HepG2 (cell line): ENCODE data around the gene RPA1. TPM values are rescaled to one million over a fixed set of nuclear protein-coding genes. Genes with fewer than 3 reads are reported as not detected.

ENCODE experiments used
- ARNT ChIP-seq: fragments of 450-650 bp; IDR thresholded peaks from 2 replicates; pipeline ENCODE4 v1.6.1; 2017
- CBFB ChIP-seq: sonication (generic); formaldehyde crosslinking; IDR thresholded peaks from 2 replicates; pipeline ENCODE4 v1.4.0; 2020; ENCODE audit warnings: missing genetic modification reagents
- PHF8 ChIP-seq: sonication (generic); formaldehyde crosslinking; IDR thresholded peaks from 2 replicates; pipeline ENCODE4 v1.5.0; 2020; ENCODE audit warnings: missing genetic modification reagents
- POLR2AphosphoS2 ChIP-seq: IDR thresholded peaks from 2 replicates; pipeline ENCODE4 v1.6.1; 2011; ENCODE audit warnings: low read depth, low read length, improper control_type of control experiment
- SMAD9 ChIP-seq: sonication (generic); formaldehyde crosslinking; IDR thresholded peaks from 2 replicates; pipeline ENCODE4 v1.5.1; 2020; ENCODE audit warnings: mild to moderate bottlenecking, missing genetic modification reagents
- SP5 ChIP-seq: IDR thresholded peaks from 2 replicates; pipeline ENCODE4 v1.6.1; 2016; ENCODE audit warnings: low read depth, borderline replicate concordance
- ZNF207 ChIP-seq: fragments of 450-650 bp; IDR thresholded peaks from 2 replicates; pipeline ENCODE4 v1.6.1; 2016; ENCODE audit warnings: antibody characterized with exemption, borderline replicate concordance
- ZNF75D ChIP-seq: sonication (generic); formaldehyde crosslinking; IDR thresholded peaks from 2 replicates; pipeline ENCODE4 v1.8.1; 2023; ENCODE audit warnings: missing genetic modification reagents, mild to moderate bottlenecking, borderline replicate concordance
- polyA plus RNA-seq, 8 experiments: library from polyadenylated mRNA; depleted of rRNA in 3 of 8; stranded (reverse) in 7 of 8; unstranded in 1 of 8; fragments of >200 nt; fragmentation: Illumina TruSeq in 4 of 8; extraction: Trizol in 4 of 8; gene quantifications; 2 replicates each; pipeline versions ENCODE4 v1.2.1 to v1.2.3, GENCODE V29; 2011 to 2016; ENCODE audit warnings: low read depth in 4 of 8, missing spikeins in 1 of 8, mixed read lengths in 1 of 8; ENCODE audit not compliant: insufficient read depth in 1 of 8
- total RNA-seq, 5 experiments: library from RNA; depleted of rRNA; stranded (reverse); fragments of >200 nt; fragmentation: Illumina TruSeq; extraction: Trizol; gene quantifications; 2 replicates each; pipeline ENCODE4 v1.2.3, GENCODE V29; 2016; ENCODE audit warnings: low read depth in 1 of 5
- TF ChIP-seq, protein P1 (sequence below): sonication (generic); formaldehyde crosslinking; conservative IDR thresholded peaks from 2 replicates; pipeline ENCODE4 v1.4.0; 2020; ENCODE audit warnings: missing genetic modification reagents
- TF ChIP-seq, protein P2 (sequence below): sonication (generic); formaldehyde crosslinking; IDR thresholded peaks from 2 replicates; pipeline ENCODE4 v1.9.0; 2021; ENCODE audit warnings: mild to moderate bottlenecking, missing genetic modification reagents
- TF ChIP-seq, protein P3 (sequence below): sonication (generic); formaldehyde crosslinking; IDR thresholded peaks from 2 replicates; pipeline ENCODE4 v1.4.0; 2020; ENCODE audit warnings: missing genetic modification reagents
- TF ChIP-seq, protein P4 (sequence below): sonication (generic); formaldehyde crosslinking; IDR thresholded peaks from 2 replicates; pipeline ENCODE4 v1.5.0; 2020; ENCODE audit warnings: mild to moderate bottlenecking, missing genetic modification reagents, borderline replicate concordance

RPA1 gene
- total and polyA plus RNA-seq, 2 of the 13 experiments (the other 11 are each of a cell fraction or from before 2014, with no cell fraction given): 13.9 to 37.6 TPM

DNA sequence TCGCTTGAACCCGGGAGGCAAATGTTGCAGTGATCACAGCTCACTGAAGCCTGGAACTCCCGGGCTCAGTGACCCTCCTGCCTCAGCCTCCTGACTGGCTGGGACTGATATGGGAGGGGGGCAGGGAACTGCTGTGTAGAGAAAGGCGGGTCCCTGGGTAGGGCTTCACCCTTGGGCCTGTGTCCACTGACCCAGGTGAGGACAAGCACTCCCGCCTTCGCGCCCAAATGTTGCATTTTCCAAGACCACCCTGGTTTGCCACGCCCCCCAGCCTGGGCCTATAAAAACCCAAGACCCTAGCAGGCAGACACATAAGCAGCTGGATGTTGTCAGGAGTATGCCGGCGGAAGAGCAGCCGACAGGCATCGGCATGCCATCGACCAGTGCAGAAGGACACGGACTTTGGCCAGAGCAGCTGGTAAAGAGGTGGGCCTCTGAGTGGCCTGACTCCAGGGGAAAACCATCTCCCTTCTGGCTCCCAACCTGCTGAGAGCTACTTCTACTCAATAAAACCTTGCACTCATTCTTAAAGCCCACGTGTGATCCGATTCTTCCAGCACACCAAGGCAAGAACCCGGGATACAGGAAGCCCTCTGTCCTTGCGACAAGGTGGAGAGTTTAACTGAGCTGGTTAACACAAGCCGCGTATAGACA, 19.2 kb upstream of the RPA1 start (continued):
- TF ChIP-seq CBFB: peak; percentile 22; the same call in 1 of the 2 replicates
- TF ChIP-seq SP5 (CRISPR knock-in tag): peak; percentile 83
- TF ChIP-seq, protein P1, sequence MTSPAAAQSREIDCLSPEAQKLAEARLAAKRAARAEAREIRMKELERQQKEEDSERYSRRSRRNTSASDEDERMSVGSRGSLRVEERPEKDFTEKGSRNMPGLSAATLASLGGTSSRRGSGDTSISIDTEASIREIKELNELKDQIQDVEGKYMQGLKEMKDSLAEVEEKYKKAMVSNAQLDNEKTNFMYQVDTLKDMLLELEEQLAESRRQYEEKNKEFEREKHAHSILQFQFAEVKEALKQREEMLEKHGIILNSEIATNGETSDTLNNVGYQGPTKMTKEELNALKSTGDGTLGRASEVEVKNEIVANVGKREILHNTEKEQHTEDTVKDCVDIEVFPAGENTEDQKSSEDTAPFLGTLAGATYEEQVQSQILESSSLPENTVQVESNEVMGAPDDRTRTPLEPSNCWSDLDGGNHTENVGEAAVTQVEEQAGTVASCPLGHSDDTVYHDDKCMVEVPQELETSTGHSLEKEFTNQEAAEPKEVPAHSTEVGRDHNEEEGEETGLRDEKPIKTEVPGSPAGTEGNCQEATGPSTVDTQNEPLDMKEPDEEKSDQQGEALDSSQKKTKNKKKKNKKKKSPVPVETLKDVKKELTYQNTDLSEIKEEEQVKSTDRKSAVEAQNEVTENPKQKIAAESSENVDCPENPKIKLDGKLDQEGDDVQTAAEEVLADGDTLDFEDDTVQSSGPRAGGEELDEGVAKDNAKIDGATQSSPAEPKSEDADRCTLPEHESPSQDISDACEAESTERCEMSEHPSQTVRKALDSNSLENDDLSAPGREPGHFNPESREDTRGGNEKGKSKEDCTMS (CRISPR knock-in tag): no peak
- no peak for TF ChIP-seq POLR2AphosphoS2
- TF ChIP-seq ZNF75D (CRISPR knock-in tag): no peak
- TF ChIP-seq, protein P2, sequence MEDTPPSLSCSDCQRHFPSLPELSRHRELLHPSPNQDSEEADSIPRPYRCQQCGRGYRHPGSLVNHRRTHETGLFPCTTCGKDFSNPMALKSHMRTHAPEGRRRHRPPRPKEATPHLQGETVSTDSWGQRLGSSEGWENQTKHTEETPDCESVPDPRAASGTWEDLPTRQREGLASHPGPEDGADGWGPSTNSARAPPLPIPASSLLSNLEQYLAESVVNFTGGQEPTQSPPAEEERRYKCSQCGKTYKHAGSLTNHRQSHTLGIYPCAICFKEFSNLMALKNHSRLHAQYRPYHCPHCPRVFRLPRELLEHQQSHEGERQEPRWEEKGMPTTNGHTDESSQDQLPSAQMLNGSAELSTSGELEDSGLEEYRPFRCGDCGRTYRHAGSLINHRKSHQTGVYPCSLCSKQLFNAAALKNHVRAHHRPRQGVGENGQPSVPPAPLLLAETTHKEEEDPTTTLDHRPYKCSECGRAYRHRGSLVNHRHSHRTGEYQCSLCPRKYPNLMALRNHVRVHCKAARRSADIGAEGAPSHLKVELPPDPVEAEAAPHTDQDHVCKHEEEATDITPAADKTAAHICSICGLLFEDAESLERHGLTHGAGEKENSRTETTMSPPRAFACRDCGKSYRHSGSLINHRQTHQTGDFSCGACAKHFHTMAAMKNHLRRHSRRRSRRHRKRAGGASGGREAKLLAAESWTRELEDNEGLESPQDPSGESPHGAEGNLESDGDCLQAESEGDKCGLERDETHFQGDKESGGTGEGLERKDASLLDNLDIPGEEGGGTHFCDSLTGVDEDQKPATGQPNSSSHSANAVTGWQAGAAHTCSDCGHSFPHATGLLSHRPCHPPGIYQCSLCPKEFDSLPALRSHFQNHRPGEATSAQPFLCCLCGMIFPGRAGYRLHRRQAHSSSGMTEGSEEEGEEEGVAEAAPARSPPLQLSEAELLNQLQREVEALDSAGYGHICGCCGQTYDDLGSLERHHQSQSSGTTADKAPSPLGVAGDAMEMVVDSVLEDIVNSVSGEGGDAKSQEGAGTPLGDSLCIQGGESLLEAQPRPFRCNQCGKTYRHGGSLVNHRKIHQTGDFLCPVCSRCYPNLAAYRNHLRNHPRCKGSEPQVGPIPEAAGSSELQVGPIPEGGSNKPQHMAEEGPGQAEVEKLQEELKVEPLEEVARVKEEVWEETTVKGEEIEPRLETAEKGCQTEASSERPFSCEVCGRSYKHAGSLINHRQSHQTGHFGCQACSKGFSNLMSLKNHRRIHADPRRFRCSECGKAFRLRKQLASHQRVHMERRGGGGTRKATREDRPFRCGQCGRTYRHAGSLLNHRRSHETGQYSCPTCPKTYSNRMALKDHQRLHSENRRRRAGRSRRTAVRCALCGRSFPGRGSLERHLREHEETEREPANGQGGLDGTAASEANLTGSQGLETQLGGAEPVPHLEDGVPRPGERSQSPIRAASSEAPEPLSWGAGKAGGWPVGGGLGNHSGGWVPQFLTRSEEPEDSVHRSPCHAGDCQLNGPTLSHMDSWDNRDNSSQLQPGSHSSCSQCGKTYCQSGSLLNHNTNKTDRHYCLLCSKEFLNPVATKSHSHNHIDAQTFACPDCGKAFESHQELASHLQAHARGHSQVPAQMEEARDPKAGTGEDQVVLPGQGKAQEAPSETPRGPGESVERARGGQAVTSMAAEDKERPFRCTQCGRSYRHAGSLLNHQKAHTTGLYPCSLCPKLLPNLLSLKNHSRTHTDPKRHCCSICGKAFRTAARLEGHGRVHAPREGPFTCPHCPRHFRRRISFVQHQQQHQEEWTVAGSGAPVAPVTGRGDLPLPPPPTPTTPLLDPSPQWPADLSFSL: no peak
- no peak for TF ChIP-seq ARNT
- no peak for TF ChIP-seq ZNF207
- TF ChIP-seq SMAD9 (CRISPR knock-in tag): no peak
- TF ChIP-seq, protein P3, sequence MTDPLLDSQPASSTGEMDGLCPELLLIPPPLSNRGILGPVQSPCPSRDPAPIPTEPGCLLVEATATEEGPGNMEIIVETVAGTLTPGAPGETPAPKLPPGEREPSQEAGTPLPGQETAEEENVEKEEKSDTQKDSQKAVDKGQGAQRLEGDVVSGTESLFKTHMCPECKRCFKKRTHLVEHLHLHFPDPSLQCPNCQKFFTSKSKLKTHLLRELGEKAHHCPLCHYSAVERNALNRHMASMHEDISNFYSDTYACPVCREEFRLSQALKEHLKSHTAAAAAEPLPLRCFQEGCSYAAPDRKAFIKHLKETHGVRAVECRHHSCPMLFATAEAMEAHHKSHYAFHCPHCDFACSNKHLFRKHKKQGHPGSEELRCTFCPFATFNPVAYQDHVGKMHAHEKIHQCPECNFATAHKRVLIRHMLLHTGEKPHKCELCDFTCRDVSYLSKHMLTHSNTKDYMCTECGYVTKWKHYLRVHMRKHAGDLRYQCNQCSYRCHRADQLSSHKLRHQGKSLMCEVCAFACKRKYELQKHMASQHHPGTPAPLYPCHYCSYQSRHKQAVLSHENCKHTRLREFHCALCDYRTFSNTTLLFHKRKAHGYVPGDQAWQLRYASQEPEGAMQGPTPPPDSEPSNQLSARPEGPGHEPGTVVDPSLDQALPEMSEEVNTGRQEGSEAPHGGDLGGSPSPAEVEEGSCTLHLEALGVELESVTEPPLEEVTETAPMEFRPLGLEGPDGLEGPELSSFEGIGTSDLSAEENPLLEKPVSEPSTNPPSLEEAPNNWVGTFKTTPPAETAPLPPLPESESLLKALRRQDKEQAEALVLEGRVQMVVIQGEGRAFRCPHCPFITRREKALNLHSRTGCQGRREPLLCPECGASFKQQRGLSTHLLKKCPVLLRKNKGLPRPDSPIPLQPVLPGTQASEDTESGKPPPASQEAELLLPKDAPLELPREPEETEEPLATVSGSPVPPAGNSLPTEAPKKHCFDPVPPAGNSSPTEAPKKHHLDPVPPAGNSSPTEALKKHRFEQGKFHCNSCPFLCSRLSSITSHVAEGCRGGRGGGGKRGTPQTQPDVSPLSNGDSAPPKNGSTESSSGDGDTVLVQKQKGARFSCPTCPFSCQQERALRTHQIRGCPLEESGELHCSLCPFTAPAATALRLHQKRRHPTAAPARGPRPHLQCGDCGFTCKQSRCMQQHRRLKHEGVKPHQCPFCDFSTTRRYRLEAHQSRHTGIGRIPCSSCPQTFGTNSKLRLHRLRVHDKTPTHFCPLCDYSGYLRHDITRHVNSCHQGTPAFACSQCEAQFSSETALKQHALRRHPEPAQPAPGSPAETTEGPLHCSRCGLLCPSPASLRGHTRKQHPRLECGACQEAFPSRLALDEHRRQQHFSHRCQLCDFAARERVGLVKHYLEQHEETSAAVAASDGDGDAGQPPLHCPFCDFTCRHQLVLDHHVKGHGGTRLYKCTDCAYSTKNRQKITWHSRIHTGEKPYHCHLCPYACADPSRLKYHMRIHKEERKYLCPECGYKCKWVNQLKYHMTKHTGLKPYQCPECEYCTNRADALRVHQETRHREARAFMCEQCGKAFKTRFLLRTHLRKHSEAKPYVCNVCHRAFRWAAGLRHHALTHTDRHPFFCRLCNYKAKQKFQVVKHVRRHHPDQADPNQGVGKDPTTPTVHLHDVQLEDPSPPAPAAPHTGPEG (CRISPR knock-in tag): no peak
- peak; percentile 57 for TF ChIP-seq PHF8 (CRISPR knock-in tag)
- TF ChIP-seq, protein P4, sequence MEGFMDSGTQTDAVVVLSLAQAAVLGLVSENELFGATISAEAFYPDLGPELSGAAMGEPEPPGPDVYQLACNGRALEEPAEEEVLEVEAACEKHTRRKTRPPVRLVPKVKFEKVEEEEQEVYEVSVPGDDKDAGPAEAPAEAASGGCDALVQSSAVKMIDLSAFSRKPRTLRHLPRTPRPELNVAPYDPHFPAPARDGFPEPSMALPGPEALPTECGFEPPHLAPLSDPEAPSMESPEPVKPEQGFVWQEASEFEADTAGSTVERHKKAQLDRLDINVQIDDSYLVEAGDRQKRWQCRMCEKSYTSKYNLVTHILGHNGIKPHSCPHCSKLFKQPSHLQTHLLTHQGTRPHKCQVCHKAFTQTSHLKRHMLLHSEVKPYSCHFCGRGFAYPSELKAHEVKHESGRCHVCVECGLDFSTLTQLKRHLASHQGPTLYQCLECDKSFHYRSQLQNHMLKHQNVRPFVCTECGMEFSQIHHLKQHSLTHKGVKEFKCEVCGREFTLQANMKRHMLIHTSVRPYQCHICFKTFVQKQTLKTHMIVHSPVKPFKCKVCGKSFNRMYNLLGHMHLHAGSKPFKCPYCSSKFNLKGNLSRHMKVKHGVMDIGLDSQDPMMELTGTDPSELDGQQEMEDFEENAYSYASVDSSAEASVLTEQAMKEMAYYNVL (CRISPR knock-in tag): no peak
